Trophoblast cell (in vitro differentiated cells and primary cell): ENCODE results near the gene ENAH.

ENCODE experiments used
- DNase-seq, 2 donors: peaks; one replicate each; pipeline ENCODE4 v3.0.0-alpha.2; 2016
- H2AFZ ChIP-seq: 2 replicates; pipeline ENCODE4 v1.6.1; 2013; ENCODE audit warnings: low read length, moderate library complexity, mild to moderate bottlenecking; ENCODE audit not compliant: insufficient read depth, poor library complexity
- H2AK5ac ChIP-seq: 2 replicates; pipeline ENCODE4 v1.6.1; 2013; ENCODE audit warnings: mild to moderate bottlenecking, low read length
- H2BK120ac ChIP-seq: 2 replicates; pipeline ENCODE4 v1.6.1; 2013; ENCODE audit warnings: low read length, mild to moderate bottlenecking, moderate library complexity; ENCODE audit not compliant: insufficient read depth, poor library complexity
- H2BK12ac ChIP-seq: 2 replicates; pipeline ENCODE4 v1.6.1; 2013; ENCODE audit warnings: mild to moderate bottlenecking, low read length, moderate library complexity
- H2BK5ac ChIP-seq: 2 replicates; pipeline ENCODE4 v1.6.1; 2013; ENCODE audit warnings: low read length, low read depth, moderate library complexity, mild to moderate bottlenecking; ENCODE audit not compliant: poor library complexity
- H3K14ac ChIP-seq: 2 replicates; pipeline ENCODE4 v1.6.1; 2013; ENCODE audit warnings: mild to moderate bottlenecking, low read length
- H3K18ac ChIP-seq: 2 replicates; pipeline ENCODE4 v1.6.1; 2013; ENCODE audit warnings: mild to moderate bottlenecking, low read length
- H3K23ac ChIP-seq: 2 replicates; pipeline ENCODE4 v1.6.1; 2013; ENCODE audit warnings: low read length
- H3K27ac ChIP-seq: 2 replicates; pipeline ENCODE4 v1.5.1; 2013; ENCODE audit warnings: low read depth, mild to moderate bottlenecking, inconsistent platforms, low read length, moderate library complexity
- H3K27me3 ChIP-seq: 2 replicates; pipeline ENCODE4 v1.6.1; 2013; ENCODE audit warnings: inconsistent platforms, mild to moderate bottlenecking, low read length, moderate library complexity; ENCODE audit not compliant: insufficient read depth
- H3K36me3 ChIP-seq, 2 experiments: 1 replicate in 1 of 2; 2 replicates in 1 of 2; pipeline ENCODE4 v1.6.1; 2013; ENCODE audit warnings: low read length in 2 of 2, mild to moderate bottlenecking in 2 of 2, moderate library complexity in 1 of 2; ENCODE audit not compliant: insufficient read depth in 2 of 2, control insufficient read depth in 1 of 2
- H3K4ac ChIP-seq: 2 replicates; pipeline ENCODE4 v1.6.1; 2013; ENCODE audit warnings: low read depth, mild to moderate bottlenecking, low read length, moderate library complexity
- H3K4me1 ChIP-seq, 2 experiments: 1 replicate in 1 of 2; 2 replicates in 1 of 2; pipeline ENCODE4 v1.6.1; 2013; ENCODE audit warnings: low read length in 2 of 2, mild to moderate bottlenecking in 2 of 2, moderate library complexity in 1 of 2; ENCODE audit not compliant: insufficient read depth in 2 of 2, control insufficient read depth in 1 of 2
- H3K4me2 ChIP-seq: 2 replicates; pipeline ENCODE4 v1.6.1; 2013; ENCODE audit warnings: inconsistent platforms, mild to moderate bottlenecking, low read length, moderate library complexity
- H3K4me3 ChIP-seq: 2 replicates; pipeline ENCODE4 v1.5.1; 2013; ENCODE audit warnings: mild to moderate bottlenecking, low read depth, low read length, inconsistent platforms
- H3K79me1 ChIP-seq: one replicate; pipeline ENCODE4 v1.6.1; 2013; ENCODE audit warnings: low read length
- H3K79me2 ChIP-seq: 2 replicates; pipeline ENCODE4 v1.6.1; 2013; ENCODE audit warnings: low read length, mild to moderate bottlenecking; ENCODE audit not compliant: control insufficient read depth, insufficient read depth, poor library complexity
- H3K9ac ChIP-seq: 2 replicates; pipeline ENCODE4 v1.6.1; 2013; ENCODE audit warnings: mild to moderate bottlenecking, low read length
- H3K9me3 ChIP-seq: 2 replicates; pipeline ENCODE4 v1.6.1; 2013; ENCODE audit warnings: low read depth, mild to moderate bottlenecking, control low read depth, inconsistent platforms, low read length; ENCODE audit not compliant: insufficient read depth
- H4K12ac ChIP-seq: 2 replicates; pipeline ENCODE4 v1.6.1; 2013; ENCODE audit warnings: low read depth, mild to moderate bottlenecking, low read length, moderate library complexity
- H4K8ac ChIP-seq: 2 replicates; pipeline ENCODE4 v1.6.1; 2013; ENCODE audit warnings: low read depth, mild to moderate bottlenecking, low read length, moderate library complexity
- H4K91ac ChIP-seq: one replicate; pipeline ENCODE4 v1.6.1; 2013; ENCODE audit warnings: low read depth, mild to moderate bottlenecking, low read length, moderate library complexity
- WGBS: extraction: QIAGEN DNeasy Blood & Tissue Kit; methylation state at CpG from one replicate; pipeline ENCODE4 v1.1.7; 2013; ENCODE audit warnings: missing lambda C conversion rate; ENCODE audit not compliant: insufficient read length, insufficient coverage; ENCODE audit errors: extremely low coverage; 5-methylcytosine and 5-hydroxymethylcytosine counted together

Gene ENAH

GRCh38 chr1:225691377-225691776, 38.5 kb upstream of the ENAH start:
- Histone ChIP-seq H3K9me3 (peaks cover 3% of the 10 kb centered on the region), H4K12ac (no peak overlapping the region), H4K8ac (no peak overlapping the region), H3K4me3 (no peak overlapping the region), H3K4ac (no peak overlapping the region), H3K18ac (no peak overlapping the region), H3K14ac (no peak overlapping the region), H4K91ac (no peak overlapping the region), H3K27ac (no peak overlapping the region), H3K27me3 (no peaks in the 10 kb centered on the region), H3K79me1 (peaks cover 2% of the 10 kb centered on the region), H2BK120ac (no peak overlapping the region), H3K9ac (no peak overlapping the region), H3K4me2 (no peak overlapping the region), H2BK12ac (no peak overlapping the region), H3K4me1 (peaks cover 2 to 17% of the 10 kb centered on the region in 2 experiments), H3K79me2 (no peaks in the 10 kb centered on the region), H3K36me3 (no peaks in the 10 kb centered on the region), H2BK5ac (no peak overlapping the region), H2AK5ac (no peak overlapping the region), H2AFZ (no peak overlapping the region), H3K23ac (no peak overlapping the region)
- DNase-seq = no peak
- no CpG with 5 or more reads among the region's 2 CpGs for WGBS

GRCh38 chr1:225689882-225690459, 37.0 kb upstream of the ENAH start:
- no peak overlapping the region for H3K27ac ChIP-seq
- H4K8ac ChIP-seq = no peak overlapping the region
- no peaks in the 10 kb centered on the region for H3K27me3 ChIP-seq
- H2BK120ac ChIP-seq = no peak overlapping the region
- no peak overlapping the region for H4K12ac ChIP-seq
- H3K4me3 ChIP-seq = no peak overlapping the region
- H3K14ac ChIP-seq = no peak overlapping the region
- no peak overlapping the region for H3K9ac ChIP-seq
- peaks cover under 1% of the 10 kb centered on the region for H3K9me3 ChIP-seq
- H3K4me2 ChIP-seq = no peak overlapping the region
- no peak overlapping the region for H2BK5ac ChIP-seq
- H3K4me1 ChIP-seq = peaks cover 2 to 15% of the 10 kb centered on the region in 2 experiments
- DNase-seq = no peak
- no CpG with 5 or more reads among the region's 2 CpGs for WGBS
- no peak overlapping the region for H2AK5ac ChIP-seq
- no peaks in the 10 kb centered on the region for H3K36me3 ChIP-seq
- no peak overlapping the region for H4K91ac ChIP-seq
- no peak overlapping the region for H3K18ac ChIP-seq
- H3K79me1 ChIP-seq = peaks cover 2% of the 10 kb centered on the region
- no peak overlapping the region for H2BK12ac ChIP-seq
- no peak overlapping the region for H3K4ac ChIP-seq
- no peak overlapping the region for H2AFZ ChIP-seq
- H3K79me2 ChIP-seq = no peaks in the 10 kb centered on the region
- no peak overlapping the region for H3K23ac ChIP-seq

- WGBS = no CpG with 5 or more reads among the region's 2 CpGs
- no peak overlapping the region for H4K8ac ChIP-seq
Measured at GRCh38 chr1:225688345-225688744, 35.4 kb upstream of the ENAH start.

GRCh38 chr1:225685476-225686176, 32.7 kb upstream of the ENAH start:
- no peak overlapping the region for H3K23ac ChIP-seq
- WGBS = no CpG with 5 or more reads among the region's 1 CpG
- H3K4me2 ChIP-seq = no peak overlapping the region

More at GRCh38 chr1:225688345-225688744, 35.4 kb upstream of the ENAH start:
- no peaks in the 10 kb centered on the region for H3K27me3 ChIP-seq
- H3K9ac ChIP-seq = no peak overlapping the region
- no peak overlapping the region for H3K23ac ChIP-seq
- H2AK5ac ChIP-seq = no peak overlapping the region
- no peaks in the 10 kb centered on the region for H3K36me3 ChIP-seq
- H2AFZ ChIP-seq = no peak overlapping the region
- no peak overlapping the region for H4K91ac ChIP-seq
- no peak overlapping the region for H3K27ac ChIP-seq
- no peak overlapping the region for H3K4me3 ChIP-seq
- H4K12ac ChIP-seq = no peak overlapping the region
- no peak overlapping the region for H3K14ac ChIP-seq
- DNase-seq = no peak
- no peaks in the 10 kb centered on the region for H3K9me3 ChIP-seq
- H3K4me2 ChIP-seq = no peak overlapping the region
- no peaks in the 10 kb centered on the region for H3K79me2 ChIP-seq
- no peak overlapping the region for H2BK120ac ChIP-seq
- no peak overlapping the region for H3K4ac ChIP-seq
- no peak overlapping the region for H3K18ac ChIP-seq
- H3K4me1 ChIP-seq = peaks cover 2 to 13% of the 10 kb centered on the region in 2 experiments
- peaks cover 2% of the 10 kb centered on the region for H3K79me1 ChIP-seq
- no peak overlapping the region for H2BK12ac ChIP-seq
- H2BK5ac ChIP-seq = no peak overlapping the region

More at GRCh38 chr1:225685476-225686176, 32.7 kb upstream of the ENAH start:
- H3K14ac ChIP-seq = no peak overlapping the region
- no peak overlapping the region for H3K27ac ChIP-seq
- H3K79me1 ChIP-seq = no peaks in the 10 kb centered on the region
- no peak overlapping the region for H2AFZ ChIP-seq
- no peak overlapping the region for H4K12ac ChIP-seq
- no peaks in the 10 kb centered on the region for H3K79me2 ChIP-seq
- H3K4me1 ChIP-seq = no peaks in the 10 kb centered on the region
- no peak overlapping the region for H2BK120ac ChIP-seq
- no peak overlapping the region for H4K91ac ChIP-seq
- no peak overlapping the region for H3K9ac ChIP-seq
- no peak overlapping the region for H2AK5ac ChIP-seq
- DNase-seq = no peak
- H3K27me3 ChIP-seq = no peaks in the 10 kb centered on the region
- H2BK12ac ChIP-seq = no peak overlapping the region
- no peaks in the 10 kb centered on the region for H3K9me3 ChIP-seq
- H3K4me3 ChIP-seq = no peak overlapping the region
- no peak overlapping the region for H3K4ac ChIP-seq
- H3K36me3 ChIP-seq = no peaks in the 10 kb centered on the region
- H4K8ac ChIP-seq = no peak overlapping the region
- H3K18ac ChIP-seq = no peak overlapping the region
- no peak overlapping the region for H2BK5ac ChIP-seq
